Upper lobe of right lung (tissue), 1 donor: ENCODE results near the gene PKD2L2. TPM values are rescaled to one million over a fixed set of nuclear protein-coding genes. Genes with fewer than 3 reads are reported as not detected.
"Not testable (repeated sequence)": the region's sequence is repeated elsewhere in the genome, so short reads cannot be mapped to it uniquely, and the experiment has no call there.

Experiments
- ATAC-seq: fragments of 200-7000 bp; cut with Tn5 transposase; one replicate; pipeline ENCODE4 v1.9.1; 2020; ENCODE audit warnings: mild to moderate bottlenecking, moderate library complexity
- DNase-seq: peaks from one replicate; pipeline ENCODE4 v3.0.0-alpha.2; 2020
- H3K27ac ChIP-seq: fragments of 200-600 bp; one replicate; pipeline ENCODE4 v1.8.0; 2022
- H3K27me3 ChIP-seq: fragments of 200-600 bp; one replicate; pipeline ENCODE4 v1.8.0; 2022; ENCODE audit warnings: mild to moderate bottlenecking
- H3K36me3 ChIP-seq: fragments of 200-600 bp; one replicate; pipeline ENCODE4 v1.8.0; 2022
- H3K4me1 ChIP-seq: fragments of 200-600 bp; one replicate; pipeline ENCODE4 v1.8.0; 2022
- H3K4me3 ChIP-seq: fragments of 200-600 bp; one replicate; pipeline ENCODE4 v1.8.0; 2022; ENCODE audit warnings: mild to moderate bottlenecking
- H3K9me3 ChIP-seq: fragments of 200-600 bp; one replicate; pipeline ENCODE4 v1.8.0; 2022
- intact Hi-C: fragments of 100-400 bp; cut with DNase I; formaldehyde crosslinking; loops from one replicate; pipeline ENCODE4 v1.11.0; 2022
- total RNA-seq: library from RNA; stranded (reverse); fragmentation: NEBNext Ultra II Directional; extraction: Animal tissue kit (Norgen Biotek cat#: 25700); gene quantifications from one replicate; pipeline ENCODE4 v1.2.1, GENCODE V29; 2021
- TF ChIP-seq, protein P1 (sequence below): fragments of 200-600 bp; IDR thresholded peaks from one replicate; pipeline ENCODE4 v1.8.0; 2022; ENCODE audit warnings: antibody characterized with exemption
- donor health status: DM: no; HTN: yes; CAD: no; lungs with severe emphysema.

Gene PKD2L2
- total RNA-seq, 1 donor from 2014 or later, result not detected

GRCh38 chr5:137935190-137935589 is 45.9 kb downstream of the PKD2L2 start:
- H3K27me3 ChIP-seq, result no peaks in the 10 kb centered on the region
- peaks cover 38% of the 10 kb centered on the region for H3K36me3 ChIP-seq
- ATAC-seq (no peak), DNase-seq (no peak)
- TF ChIP-seq, protein P1, sequence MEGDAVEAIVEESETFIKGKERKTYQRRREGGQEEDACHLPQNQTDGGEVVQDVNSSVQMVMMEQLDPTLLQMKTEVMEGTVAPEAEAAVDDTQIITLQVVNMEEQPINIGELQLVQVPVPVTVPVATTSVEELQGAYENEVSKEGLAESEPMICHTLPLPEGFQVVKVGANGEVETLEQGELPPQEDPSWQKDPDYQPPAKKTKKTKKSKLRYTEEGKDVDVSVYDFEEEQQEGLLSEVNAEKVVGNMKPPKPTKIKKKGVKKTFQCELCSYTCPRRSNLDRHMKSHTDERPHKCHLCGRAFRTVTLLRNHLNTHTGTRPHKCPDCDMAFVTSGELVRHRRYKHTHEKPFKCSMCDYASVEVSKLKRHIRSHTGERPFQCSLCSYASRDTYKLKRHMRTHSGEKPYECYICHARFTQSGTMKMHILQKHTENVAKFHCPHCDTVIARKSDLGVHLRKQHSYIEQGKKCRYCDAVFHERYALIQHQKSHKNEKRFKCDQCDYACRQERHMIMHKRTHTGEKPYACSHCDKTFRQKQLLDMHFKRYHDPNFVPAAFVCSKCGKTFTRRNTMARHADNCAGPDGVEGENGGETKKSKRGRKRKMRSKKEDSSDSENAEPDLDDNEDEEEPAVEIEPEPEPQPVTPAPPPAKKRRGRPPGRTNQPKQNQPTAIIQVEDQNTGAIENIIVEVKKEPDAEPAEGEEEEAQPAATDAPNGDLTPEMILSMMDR, result no peak
- no peaks in the 10 kb centered on the region for H3K4me1 ChIP-seq
- no peak overlapping the region for H3K4me3 ChIP-seq
- H3K9me3 ChIP-seq, result no peaks in the 10 kb centered on the region
- intact Hi-C loops, result no loop called here
- H3K27ac ChIP-seq, result no peak overlapping the region

GRCh38 chr5:137935694-137936093 is 46.4 kb downstream of the PKD2L2 start:
- DNase-seq, result no peak
- no peak overlapping the region for H3K4me3 ChIP-seq
- H3K4me1 ChIP-seq, result no peaks in the 10 kb centered on the region
- no peak overlapping the region for H3K27ac ChIP-seq
- H3K36me3 ChIP-seq, result peaks cover 43% of the 10 kb centered on the region
- intact Hi-C loops, result no loop called here
- H3K9me3 ChIP-seq, result no peaks in the 10 kb centered on the region
- no peak for ATAC-seq
- H3K27me3 ChIP-seq, result no peaks in the 10 kb centered on the region
- TF ChIP-seq, protein P1, result no peak

GRCh38 chr5:137937994-137938750 is 48.9 kb downstream of the PKD2L2 start:
- H3K27ac ChIP-seq, result no peak overlapping the region
- no peak for ATAC-seq
- intact Hi-C loops, result no loop called here
- H3K4me1 ChIP-seq, result no peaks in the 10 kb centered on the region
- no peak for DNase-seq
- no peaks in the 10 kb centered on the region for H3K27me3 ChIP-seq
- H3K4me3 ChIP-seq, result no peak overlapping the region
- no peaks in the 10 kb centered on the region for H3K9me3 ChIP-seq
- H3K36me3 ChIP-seq, result peaks cover 67% of the 10 kb centered on the region
- TF ChIP-seq, protein P1, result no peak

GRCh38 chr5:137938751-137939143 is 49.5 kb downstream of the PKD2L2 start:
- H3K27me3 ChIP-seq, result no peaks in the 10 kb centered on the region
- H3K4me1 ChIP-seq, result no peaks in the 10 kb centered on the region
- no peak for ATAC-seq
- H3K27ac ChIP-seq, result no peak overlapping the region
- no peaks in the 10 kb centered on the region for H3K9me3 ChIP-seq
- TF ChIP-seq, protein P1, result no peak
- H3K4me3 ChIP-seq, result no peak overlapping the region
- peaks cover 73% of the 10 kb centered on the region for H3K36me3 ChIP-seq
- intact Hi-C loops, result no loop called here
- DNase-seq, result no peak

DNA sequence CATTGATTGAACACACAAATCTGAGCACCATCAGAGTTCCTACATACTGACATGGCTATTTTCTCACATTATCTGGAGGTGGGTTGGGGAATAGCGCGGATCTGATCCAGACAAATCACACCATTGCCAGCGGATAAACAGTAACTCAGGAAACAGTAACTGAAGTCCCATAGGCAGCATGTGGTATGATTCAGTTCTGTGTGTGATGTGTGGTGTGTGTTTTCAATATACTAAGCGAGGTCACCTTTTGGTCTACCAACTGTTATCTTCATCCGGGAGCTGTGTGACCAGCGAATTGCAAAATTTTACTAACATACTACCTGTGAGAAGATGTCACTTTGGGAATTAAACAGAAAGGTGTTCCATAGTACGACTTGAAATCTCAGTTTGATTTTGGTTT is 50.1 kb downstream of the PKD2L2 start:
- H3K9me3 ChIP-seq, result no peaks in the 10 kb centered on the region
- TF ChIP-seq, protein P1, result no peak
- H3K4me3 ChIP-seq, result no peak overlapping the region
- intact Hi-C loops, result no loop called here
- ATAC-seq (no peak), DNase-seq (no peak)
- H3K36me3 ChIP-seq, result peaks cover 79% of the 10 kb centered on the region
- no peaks in the 10 kb centered on the region for H3K27me3 ChIP-seq
- no peaks in the 10 kb centered on the region for H3K4me1 ChIP-seq
- no peak overlapping the region for H3K27ac ChIP-seq

GRCh38 chr5:137944280-137944679 is 55.0 kb downstream of the PKD2L2 start:
- DNase-seq, intact Hi-C loops: not testable (repeated sequence)

More at GRCh38 chr5:137944280-137944679, 55.0 kb downstream of the PKD2L2 start:
- not testable (repeated sequence) for H3K27ac ChIP-seq, H3K9me3 ChIP-seq, H3K27me3 ChIP-seq, ATAC-seq, H3K4me3 ChIP-seq, H3K4me1 ChIP-seq
- peaks cover 100% of the 10 kb centered on the region for H3K36me3 ChIP-seq
